Left ventricle myocardium inferior (tissue), 1 donor: ENCODE measurements around the gene RXFP1. TPM values are rescaled to one million over a fixed set of nuclear protein-coding genes. Genes with fewer than 3 reads are reported as not detected.

ENCODE experiments used
- DNase-seq: peaks from one replicate; pipeline ENCODE4 v3.0.0-alpha.2; 2020
- H3K27ac ChIP-seq: fragments of 200-600 bp; replicated peaks from 2 replicates; pipeline ENCODE4 v1.8.0; 2021
- H3K27me3 ChIP-seq: fragments of 200-600 bp; 2 replicates; pipeline ENCODE4 v1.8.0; 2021; ENCODE audit warnings: low read depth
- H3K36me3 ChIP-seq: fragments of 200-600 bp; 2 replicates; pipeline ENCODE4 v1.8.0; 2021
- H3K4me1 ChIP-seq: fragments of 200-600 bp; 2 replicates; pipeline ENCODE4 v1.8.0; 2021
- H3K4me3 ChIP-seq: fragments of 200-600 bp; 2 replicates; pipeline ENCODE4 v1.8.0; 2021; ENCODE audit warnings: mild to moderate bottlenecking, moderate library complexity
- H3K9me3 ChIP-seq: fragments of 200-600 bp; replicated peaks from 2 replicates; pipeline ENCODE4 v1.8.0; 2021
- CTCF ChIP-seq: fragments of 200-600 bp; IDR thresholded peaks from 2 replicates; pipeline ENCODE4 v1.8.0; 2021; ENCODE audit warnings: antibody characterized with exemption, mild to moderate bottlenecking, borderline replicate concordance
- intact Hi-C: fragments of 100-400 bp; cut with micrococcal nuclease; formaldehyde crosslinking; loops from one replicate; pipeline ENCODE4 v1.11.0; 2022
- total RNA-seq: library from RNA; stranded (reverse); fragmentation: NEBNext Ultra II Directional; extraction: Animal tissue kit (Norgen Biotek cat#: 25700); gene quantifications from one replicate; pipeline ENCODE4 v1.2.1, GENCODE V29; 2021
- donor health status: DM: no; HTN: yes; CAD: no; lungs with severe emphysema.

RXFP1 gene
- total RNA-seq, 1 donor from 2014 or later, result not detected

- no peak for DNase-seq
- Histone ChIP-seq H3K9me3 (peaks cover 2% of the 10 kb centered on the region), H3K4me3 (no peak overlapping the region), H3K27me3 (no peaks in the 10 kb centered on the region), H3K27ac (no peak overlapping the region), H3K36me3 (no peaks in the 10 kb centered on the region), H3K4me1 (no peaks in the 10 kb centered on the region)
- intact Hi-C loops, result no loop called here
- TF ChIP-seq CTCF, result no peak
These were observed 18.6 kb downstream of the RXFP1 start for GRCh38 chr4:158540125-158540907.

- Histone ChIP-seq H3K27me3 (no peaks in the 10 kb centered on the region), H3K36me3 (no peaks in the 10 kb centered on the region), H3K4me3 (no peak overlapping the region), H3K27ac (no peak overlapping the region), H3K4me1 (no peaks in the 10 kb centered on the region), H3K9me3 (peaks cover 6% of the 10 kb centered on the region)
- DNase-seq, result no peak
- TF ChIP-seq CTCF, result no peak
- intact Hi-C loops, result no loop called here
These were observed 19.8 kb downstream of the RXFP1 start for GRCh38 chr4:158541506-158541905.

GRCh38 chr4:158543191-158543590, 21.5 kb downstream of the RXFP1 start:
- no peaks in the 10 kb centered on the region for H3K4me1 ChIP-seq
- H3K27ac ChIP-seq, result no peak overlapping the region
- H3K9me3 ChIP-seq, result peaks cover 12% of the 10 kb centered on the region
- no peak for TF ChIP-seq CTCF
- H3K27me3 ChIP-seq, result no peaks in the 10 kb centered on the region
- no peak for DNase-seq
- intact Hi-C loops, result no loop called here
- no peak overlapping the region for H3K4me3 ChIP-seq
- H3K36me3 ChIP-seq, result no peaks in the 10 kb centered on the region

GRCh38 chr4:158544141-158544540, 22.5 kb downstream of the RXFP1 start:
- H3K36me3 ChIP-seq, result no peaks in the 10 kb centered on the region
- H3K4me1 ChIP-seq, result no peaks in the 10 kb centered on the region
- TF ChIP-seq CTCF, result no peak
- H3K9me3 ChIP-seq, result peaks cover 17% of the 10 kb centered on the region
- intact Hi-C loops, result no loop called here
- no peak for DNase-seq
- no peak overlapping the region for H3K27ac ChIP-seq
- H3K4me3 ChIP-seq, result no peak overlapping the region
- H3K27me3 ChIP-seq, result no peaks in the 10 kb centered on the region

GRCh38 chr4:158553364-158553763, 31.7 kb downstream of the RXFP1 start:
- no peaks in the 10 kb centered on the region for H3K4me1 ChIP-seq
- no peaks in the 10 kb centered on the region for H3K36me3 ChIP-seq
- intact Hi-C loops, result no loop called here

More at GRCh38 chr4:158553364-158553763, 31.7 kb downstream of the RXFP1 start:
- no peak overlapping the region for H3K27ac ChIP-seq
- H3K4me3 ChIP-seq, result no peak overlapping the region
- H3K27me3 ChIP-seq, result no peaks in the 10 kb centered on the region
- peaks cover 3% of the 10 kb centered on the region for H3K9me3 ChIP-seq
- TF ChIP-seq CTCF, result no peak
- DNase-seq, result no peak
